Prostate gland (tissue), 2 donors: ENCODE data around the gene CBL. TPM values are rescaled to one million over a fixed set of nuclear protein-coding genes. Genes with fewer than 3 reads are reported as not detected.

ENCODE experiments used
- DNase-seq: peaks from one replicate; pipeline ENCODE4 v3.0.0-alpha.2; 2019; ENCODE audit warnings: low spot score
- H3K27ac ChIP-seq, 2 donors: fragments of 200-600 bp; sonication (generic); 2 replicates each; pipeline ENCODE4 v1.5.1; 2017 to 2019
- H3K27me3 ChIP-seq: fragments of 200-600 bp; sonication (generic); replicated peaks from 2 replicates; pipeline ENCODE4 v1.5.1; 2019; ENCODE audit not compliant: insufficient read depth
- H3K36me3 ChIP-seq, 2 donors: fragments of 200-600 bp; sonication (generic); 1 replicate in 1 of 2; 2 replicates in 1 of 2; pipeline versions ENCODE4 v1.5.1 to v1.8.1; 2017 to 2019
- H3K4me1 ChIP-seq: fragments of 200-600 bp; sonication (generic); replicated peaks from 2 replicates; pipeline ENCODE4 v1.5.1; 2019
- H3K4me3 ChIP-seq, 2 donors: fragments of 200-600 bp; sonication (generic); 2 replicates each; pipeline ENCODE4 v1.5.1; 2017 to 2019
- H3K9me3 ChIP-seq: fragments of 200-600 bp; sonication (generic); 2 replicates; pipeline ENCODE4 v1.5.1; 2017
- POLR2A ChIP-seq: fragments of 450-650 bp; IDR thresholded peaks from one replicate; pipeline ENCODE4 v1.6.1; 2016; ENCODE audit warnings: antibody characterized with exemption, mild to moderate bottlenecking
- POLR2AphosphoS5 ChIP-seq: sonication (generic); formaldehyde crosslinking; IDR thresholded peaks from one replicate; pipeline ENCODE4 v1.6.1; 2017; ENCODE audit warnings: antibody characterized with exemption
- WGBS: methylation state at CpG from one replicate; pipeline ENCODE4 v1.1.5; 2018; 5-methylcytosine and 5-hydroxymethylcytosine counted together
- intact Hi-C: fragments of 100-400 bp; cut with DNase I; formaldehyde crosslinking; loops from one replicate; pipeline ENCODE4 v1.14.2; 2022
- total RNA-seq, 2 donors: library from RNA; depleted of rRNA; stranded (reverse); fragments of >200 nt; gene quantifications; one replicate each; pipeline ENCODE4 v1.1.0, GENCODE V29; 2016
- TF ChIP-seq, protein P1 (sequence below), 4 experiments: fragments of 200-600 bp in 2 of 4; fragments of 450-650 bp in 2 of 4; sonication (generic) in 2 of 4; IDR thresholded peaks; 1 replicate in 3 of 4; 2 replicates in 1 of 4; pipeline ENCODE4 v1.5.1; 2016 to 2019; ENCODE audit warnings: antibody characterized with exemption in 4 of 4, mild to moderate bottlenecking in 2 of 4, moderate library complexity in 2 of 4

CBL gene
- total RNA-seq, 2 donors from 2014 or later = 9.8 to 38.8 TPM

DNA sequence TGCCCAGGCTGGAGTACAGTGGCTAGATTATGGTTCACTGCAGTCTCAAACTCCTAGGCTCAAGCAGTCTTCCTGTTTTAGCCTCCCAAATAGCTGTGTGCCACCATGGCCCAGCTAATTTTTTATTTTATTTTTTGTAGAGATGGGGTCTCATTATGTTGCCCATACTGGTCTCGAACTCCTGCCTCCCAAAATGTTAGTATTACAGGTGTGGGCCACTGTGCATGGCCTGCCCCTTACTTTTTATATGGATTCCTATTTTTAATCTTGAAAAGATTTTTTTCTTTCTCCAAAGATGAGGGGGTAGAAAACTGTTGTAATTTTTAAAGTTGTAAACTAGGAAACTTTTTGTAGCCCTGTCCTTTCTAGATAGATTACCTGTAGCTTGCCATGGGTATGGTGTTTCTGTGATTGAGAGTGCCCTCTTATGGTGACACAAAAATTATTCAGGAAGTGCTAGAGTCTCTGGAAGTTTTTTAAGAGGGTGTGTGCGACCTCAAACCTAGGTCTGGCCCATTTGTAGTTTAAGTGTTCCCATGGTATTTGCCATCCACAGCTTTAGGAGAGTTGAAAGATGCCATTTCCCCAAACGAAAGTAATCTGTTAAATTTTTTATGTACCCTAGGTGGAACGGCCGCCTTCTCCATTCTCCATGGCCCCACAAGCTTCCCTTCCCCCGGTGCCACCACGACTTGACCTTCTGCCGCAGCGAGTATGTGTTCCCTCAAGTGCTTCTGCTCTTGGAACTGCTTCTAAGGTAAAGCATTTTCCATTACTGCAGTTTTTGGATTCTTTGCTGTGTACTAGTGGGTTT lies 78.4 kb downstream of the CBL start:
- Histone ChIP-seq H3K9me3 (no peaks in the 10 kb centered on the region), H3K4me3 (no peak overlapping the region), H3K36me3 (no peaks in the 10 kb centered on the region), H3K27ac (no peak overlapping the region), H3K27me3 (no peaks in the 10 kb centered on the region), H3K4me1 (no peaks in the 10 kb centered on the region)
- TF ChIP-seq, protein P1, sequence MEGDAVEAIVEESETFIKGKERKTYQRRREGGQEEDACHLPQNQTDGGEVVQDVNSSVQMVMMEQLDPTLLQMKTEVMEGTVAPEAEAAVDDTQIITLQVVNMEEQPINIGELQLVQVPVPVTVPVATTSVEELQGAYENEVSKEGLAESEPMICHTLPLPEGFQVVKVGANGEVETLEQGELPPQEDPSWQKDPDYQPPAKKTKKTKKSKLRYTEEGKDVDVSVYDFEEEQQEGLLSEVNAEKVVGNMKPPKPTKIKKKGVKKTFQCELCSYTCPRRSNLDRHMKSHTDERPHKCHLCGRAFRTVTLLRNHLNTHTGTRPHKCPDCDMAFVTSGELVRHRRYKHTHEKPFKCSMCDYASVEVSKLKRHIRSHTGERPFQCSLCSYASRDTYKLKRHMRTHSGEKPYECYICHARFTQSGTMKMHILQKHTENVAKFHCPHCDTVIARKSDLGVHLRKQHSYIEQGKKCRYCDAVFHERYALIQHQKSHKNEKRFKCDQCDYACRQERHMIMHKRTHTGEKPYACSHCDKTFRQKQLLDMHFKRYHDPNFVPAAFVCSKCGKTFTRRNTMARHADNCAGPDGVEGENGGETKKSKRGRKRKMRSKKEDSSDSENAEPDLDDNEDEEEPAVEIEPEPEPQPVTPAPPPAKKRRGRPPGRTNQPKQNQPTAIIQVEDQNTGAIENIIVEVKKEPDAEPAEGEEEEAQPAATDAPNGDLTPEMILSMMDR (IDR thresholded peaks at IDR 0.05) = peak in 3 of 4 experiments; percentile 31 to 44 (median 42)
- TF ChIP-seq POLR2AphosphoS5 = peak; percentile 36
- TF ChIP-seq POLR2A = no peak
- DNase-seq = no peak
- 70% methylated on average over 9 of the region's 9 CpGs for WGBS
- intact Hi-C loops = loop anchor here (5.0 kb wide), 1 partner anchor 77 kb away; the partner anchor contains the start of gene CBL

DNA sequence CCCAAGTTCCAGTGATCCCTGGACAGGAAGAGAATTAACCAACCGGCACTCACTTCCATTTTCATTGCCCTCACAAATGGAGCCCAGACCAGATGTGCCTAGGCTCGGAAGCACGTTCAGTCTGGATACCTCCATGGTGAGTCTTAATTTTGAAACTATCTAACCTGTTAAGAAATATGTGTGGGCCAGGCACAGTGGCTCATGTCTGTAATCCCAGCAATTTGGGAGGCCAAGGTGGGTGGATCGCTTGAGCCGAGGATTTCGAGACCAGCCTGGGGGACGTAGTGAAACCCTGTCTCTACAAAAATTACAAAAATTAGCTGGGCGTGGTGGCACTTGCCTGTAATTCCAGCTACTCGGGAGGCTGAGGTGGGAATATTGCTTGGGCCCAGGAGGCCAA lies 79.3 kb downstream of the CBL start:
- no peaks in the 10 kb centered on the region for H3K36me3 ChIP-seq
- intact Hi-C loops = loop anchor here (5.0 kb wide), 1 partner anchor 78 kb away; the partner anchor contains the start of gene CBL
- H3K27me3 ChIP-seq = no peaks in the 10 kb centered on the region
- no peaks in the 10 kb centered on the region for H3K9me3 ChIP-seq
- DNase-seq = no peak
- no peaks in the 10 kb centered on the region for H3K4me1 ChIP-seq
- H3K4me3 ChIP-seq = no peak overlapping the region
- WGBS = 94% methylated on average over 9 of the region's 9 CpGs
- H3K27ac ChIP-seq = no peak overlapping the region
- TF ChIP-seq POLR2A (no peak), POLR2AphosphoS5 (no peak)
- TF ChIP-seq, protein P1 (IDR thresholded peaks at IDR 0.05) = no peak

DNA sequence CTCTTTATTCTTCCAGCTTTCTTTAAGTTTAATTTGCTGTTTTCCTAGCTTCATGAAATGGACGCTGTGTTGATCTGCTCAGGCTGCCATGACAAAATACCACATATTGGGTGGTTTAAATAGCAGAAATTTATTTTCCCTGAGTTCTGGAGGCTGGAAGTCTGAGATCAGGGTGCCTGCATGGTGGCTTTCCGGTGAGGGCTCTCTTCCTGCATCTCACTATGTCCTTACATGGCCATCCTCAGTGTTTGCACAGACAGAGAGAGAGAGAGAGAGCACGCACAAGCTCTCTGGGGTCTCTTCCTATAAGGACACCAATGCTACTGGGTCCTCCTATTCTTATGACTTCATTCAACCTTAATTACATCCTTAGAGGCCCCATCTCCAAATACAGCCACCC lies 82.1 kb downstream of the CBL start:
- H3K4me3 ChIP-seq = no peak overlapping the region
- H3K4me1 ChIP-seq = no peaks in the 10 kb centered on the region
- H3K9me3 ChIP-seq = no peaks in the 10 kb centered on the region
- TF ChIP-seq POLR2AphosphoS5 (no peak), POLR2A (no peak)
- TF ChIP-seq, protein P1 (IDR thresholded peaks at IDR 0.05) = no peak
- no peak overlapping the region for H3K27ac ChIP-seq
- DNase-seq = no peak
- WGBS = 85% methylated on average over 3 of the region's 3 CpGs
- H3K27me3 ChIP-seq = no peaks in the 10 kb centered on the region
- H3K36me3 ChIP-seq = no peaks in the 10 kb centered on the region
- intact Hi-C loops = loop anchor here (5.0 kb wide), 1 partner anchor 81 kb away; the partner anchor contains the start of gene CBL

DNA sequence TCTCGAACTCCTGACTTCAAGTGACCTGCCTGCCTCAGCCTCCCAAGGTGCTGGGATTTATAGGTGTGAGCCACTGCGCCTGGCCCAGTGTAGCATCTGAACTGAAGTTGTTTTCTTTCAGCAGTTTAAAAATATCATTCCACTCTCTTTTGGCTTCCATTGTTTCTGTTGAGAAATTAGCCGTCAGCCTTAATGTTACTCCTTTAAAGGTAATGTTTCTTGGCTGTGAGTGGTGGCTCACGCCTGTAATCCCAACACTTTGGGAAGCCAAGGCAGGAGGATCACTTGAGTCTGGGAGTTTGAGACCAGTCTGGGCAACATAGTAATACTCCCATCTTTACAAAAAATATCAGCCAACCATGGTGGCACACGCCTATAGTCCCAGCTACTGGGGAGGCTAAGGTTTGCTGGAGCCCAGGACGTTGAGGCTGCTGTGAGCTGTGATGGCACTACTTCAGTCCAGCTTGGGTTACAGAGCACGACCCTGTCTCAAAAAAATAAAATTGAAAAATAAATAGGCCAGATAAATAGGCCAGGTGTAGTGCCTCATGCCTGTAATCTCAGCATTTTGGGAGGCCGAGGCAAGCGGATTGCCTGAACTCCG lies 84.9 kb downstream of the CBL start:
- intact Hi-C loops = no loop called here
- TF ChIP-seq, protein P1 (IDR thresholded peaks at IDR 0.05) = no peak
- no peak for TF ChIP-seq POLR2AphosphoS5
- no peak for TF ChIP-seq POLR2A
- 96% methylated on average over 10 of the region's 10 CpGs for WGBS
- no peaks in the 10 kb centered on the region for H3K9me3 ChIP-seq
- DNase-seq = no peak
- no peak overlapping the region for H3K4me3 ChIP-seq
- no peaks in the 10 kb centered on the region for H3K4me1 ChIP-seq
- H3K27ac ChIP-seq = no peak overlapping the region
- H3K36me3 ChIP-seq = no peaks in the 10 kb centered on the region
- H3K27me3 ChIP-seq = no peaks in the 10 kb centered on the region
